Keratinocyte (primary cell): ENCODE measurements around the gene BMP7. TPM values are rescaled to one million over a fixed set of nuclear protein-coding genes. Genes with fewer than 3 reads are reported as not detected.

Source experiments
- DNase-seq: peaks from one replicate; pipeline ENCODE4 v3.0.0-alpha.2; 2011; ENCODE audit warnings: low read depth, missing footprints, low spot score
- FAIRE-seq: peaks from 2 replicates; lab custom pipeline; 2011; peaks lifted over from hg19 to GRCh38; lab: Jason Lieb, UNC
- H2AFZ ChIP-seq: 2 replicates; pipeline ENCODE4 v1.6.0; 2012; ENCODE audit warnings: low read length, control low read depth, inconsistent platforms; ENCODE audit not compliant: control insufficient read depth
- H3K27ac ChIP-seq: 2 replicates; pipeline ENCODE4 v1.5.1; 2011; ENCODE audit warnings: low read length; ENCODE audit not compliant: control insufficient read depth, insufficient read depth
- H3K27me3 ChIP-seq: 3 replicates; pipeline ENCODE4 v1.6.0; 2011; ENCODE audit warnings: low read length; ENCODE audit not compliant: control insufficient read depth, insufficient read depth; ENCODE audit errors: extremely low read depth
- H3K36me3 ChIP-seq, 2 experiments: 2 replicates in 1 of 2; 3 replicates in 1 of 2; pipeline ENCODE4 v1.5.1; 2011; ENCODE audit warnings: low read length in 2 of 2, mild to moderate bottlenecking in 1 of 2; ENCODE audit not compliant: control insufficient read depth in 2 of 2, insufficient read depth in 2 of 2; ENCODE audit errors: extremely low read depth in 1 of 2
- H3K4me1 ChIP-seq: 3 replicates; pipeline ENCODE4 v1.5.1; 2011; ENCODE audit warnings: low read length; ENCODE audit not compliant: control insufficient read depth, insufficient read depth; ENCODE audit errors: extremely low read depth
- H3K4me2 ChIP-seq: 3 replicates; pipeline ENCODE4 v1.6.0; 2011; ENCODE audit warnings: low read depth, low read length; ENCODE audit not compliant: control insufficient read depth, insufficient read depth; ENCODE audit errors: extremely low read depth
- H3K4me3 ChIP-seq, 3 experiments: fragments of 200-600 bp in 1 of 3; sonication (generic) in 1 of 3; 2 replicates in 2 of 3; 3 replicates in 1 of 3; pipeline ENCODE4 v1.5.1; 2011 to 2016; ENCODE audit warnings: low read length in 3 of 3, mild to moderate bottlenecking in 3 of 3, control low read depth in 2 of 3, inconsistent platforms in 1 of 3, low read depth in 1 of 3, mixed read lengths in 1 of 3, mixed run types in 1 of 3, moderate library complexity in 1 of 3; ENCODE audit not compliant: control insufficient read depth in 2 of 3, insufficient read depth in 2 of 3; ENCODE audit errors: extremely low read depth in 1 of 3
- H3K79me2 ChIP-seq: 2 replicates; pipeline ENCODE4 v1.6.0; 2012; ENCODE audit warnings: low read length; ENCODE audit not compliant: control insufficient read depth, insufficient read depth
- H3K9ac ChIP-seq: 3 replicates; pipeline ENCODE4 v1.6.0; 2011; ENCODE audit warnings: low read length; ENCODE audit not compliant: control insufficient read depth, insufficient read depth; ENCODE audit errors: extremely low read depth
- H3K9me1 ChIP-seq: 3 replicates; pipeline ENCODE4 v1.6.0; 2011; ENCODE audit warnings: low read length; ENCODE audit not compliant: control insufficient read depth, insufficient read depth; ENCODE audit errors: extremely low read depth
- H3K9me3 ChIP-seq: 2 replicates; pipeline ENCODE4 v1.5.1; 2012; ENCODE audit warnings: low read depth, low read length; ENCODE audit not compliant: control insufficient read depth
- H4K20me1 ChIP-seq: 3 replicates; pipeline ENCODE4 v1.6.0; 2011; ENCODE audit warnings: low read length; ENCODE audit not compliant: control insufficient read depth, insufficient read depth; ENCODE audit errors: extremely low read depth
- CTCF ChIP-seq, 3 experiments: IDR thresholded peaks in 1 of 3; conservative IDR thresholded peaks in 1 of 3; optimal IDR thresholded peaks in 1 of 3; 2 replicates in 2 of 3; 3 replicates in 1 of 3; pipeline versions ENCODE3 to v1.5.1; 2011; ENCODE audit warnings: low read length in 3 of 3, mild to moderate bottlenecking in 3 of 3, moderate library complexity in 2 of 3, control low read depth in 1 of 3, inconsistent platforms in 1 of 3; ENCODE audit not compliant: insufficient read depth in 2 of 3; ENCODE audit errors: extremely low read depth in 1 of 3
- EZH2 ChIP-seq: IDR thresholded peaks from one replicate; pipeline ENCODE4 v1.6.1; 2012; ENCODE audit warnings: inconsistent platforms, mild to moderate bottlenecking, low read length, moderate library complexity
- dilution Hi-C: fragments of 300-500 bp; cut with MboI; formaldehyde crosslinking; loops from one replicate; pipeline ENCODE4 v1.7.0; 2020; ENCODE audit warnings: low sequenced_read_pairs; ENCODE audit not compliant: extremely low pct_ligation_motif_present
- polyA plus RNA-seq, 5 experiments: library from polyadenylated mRNA; depleted of rRNA in 3 of 5; stranded (reverse) in 3 of 5; stranded (forward) in 1 of 5; unstranded in 1 of 5; fragments of >200 nt; gene quantifications; 1 replicate in 1 of 5; 2 replicates in 3 of 5; 3 replicates in 1 of 5; pipeline versions ENCODE4 v1.2.1 to v1.2.3, GENCODE V29; 2011 to 2012; ENCODE audit warnings: missing spikeins in 2 of 5, low read depth in 1 of 5, low replicate concordance in 1 of 5

The BMP7 gene
- polyA plus RNA-seq, 1 donor (not counting 4 experiments of a cell fraction or from before 2014, with no cell fraction given): 0.29 TPM

DNA sequence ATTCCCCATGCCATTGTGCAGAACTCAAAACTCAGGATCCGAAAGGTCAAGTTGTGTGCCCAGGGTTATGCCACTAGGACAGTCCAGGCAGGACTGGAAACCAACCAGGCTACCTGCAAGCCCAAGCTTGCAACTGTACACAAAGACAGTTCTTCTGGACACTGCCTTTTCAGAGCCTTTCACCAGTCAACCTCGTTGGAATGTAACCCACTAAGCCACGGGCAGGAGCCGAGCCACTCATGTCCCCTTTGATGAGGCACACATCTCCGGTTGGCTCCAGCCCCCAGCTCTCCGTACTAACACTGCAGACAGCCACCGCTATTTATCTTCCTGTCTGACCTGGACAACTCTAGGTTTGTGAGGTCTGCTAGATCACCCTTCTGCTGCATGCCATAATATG, 62.5 kb downstream of the BMP7 start:
- Histone ChIP-seq H3K4me2 (no peak overlapping the region), H3K27ac (no peak overlapping the region), H4K20me1 (no peaks in the 10 kb centered on the region), H3K27me3 (peaks cover 32% of the 10 kb centered on the region), H3K4me3 (no peak overlapping the region), H3K9ac (no peak overlapping the region), H2AFZ (no peak overlapping the region), H3K4me1 (peaks cover 14% of the 10 kb centered on the region), H3K36me3 (no peaks in the 10 kb centered on the region), H3K79me2 (no peaks in the 10 kb centered on the region), H3K9me1 (no peaks in the 10 kb centered on the region), H3K9me3 (peaks cover 5% of the 10 kb centered on the region)
- no peak for DNase-seq
- TF ChIP-seq CTCF (optimal IDR thresholded peaks at IDR 0.05 in 1 of 3, IDR thresholded peaks at IDR 0.05 in 1 of 3, conservative IDR thresholded peaks at IDR 0.05 in 1 of 3; ENCODE audit: extremely low read depth in 1 of 3, insufficient read depth in 2 of 3, low read length in 3 of 3) (no peak), EZH2 (no peak)
- FAIRE-seq: no peak
- dilution Hi-C loops: no loop called here

DNA sequence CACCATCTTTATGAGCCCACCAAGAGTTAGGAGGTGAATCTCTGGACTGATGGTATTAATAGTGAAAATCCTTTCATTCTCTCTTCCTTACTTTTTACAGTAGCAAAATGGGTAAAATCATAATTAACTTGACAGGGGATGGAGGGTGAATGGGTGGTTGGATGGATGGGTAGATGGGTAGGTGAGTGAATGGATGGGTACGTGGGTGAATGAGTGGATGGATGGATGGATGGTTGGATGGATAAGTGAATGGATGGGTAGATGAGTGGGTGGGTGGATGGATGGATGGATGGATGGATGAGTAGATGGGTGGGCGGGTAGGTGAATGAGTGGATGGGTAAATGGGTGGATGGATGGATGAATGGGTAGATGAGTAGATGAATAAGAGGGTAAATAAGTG, 63.2 kb downstream of the BMP7 start:
- Histone ChIP-seq H3K27ac (no peak overlapping the region), H3K79me2 (no peaks in the 10 kb centered on the region), H3K4me3 (no peak overlapping the region), H2AFZ (no peak overlapping the region), H3K4me2 (no peak overlapping the region), H3K9me1 (no peaks in the 10 kb centered on the region), H3K9ac (no peak overlapping the region), H3K4me1 (peaks cover 14% of the 10 kb centered on the region), H3K36me3 (no peaks in the 10 kb centered on the region), H4K20me1 (no peaks in the 10 kb centered on the region), H3K9me3 (peaks cover 5% of the 10 kb centered on the region), H3K27me3 (peaks cover 32% of the 10 kb centered on the region)
- FAIRE-seq (no peak), DNase-seq (no peak)
- no peak for TF ChIP-seq CTCF (optimal IDR thresholded peaks at IDR 0.05 in 1 of 3, IDR thresholded peaks at IDR 0.05 in 1 of 3, conservative IDR thresholded peaks at IDR 0.05 in 1 of 3; ENCODE audit: extremely low read depth in 1 of 3, insufficient read depth in 2 of 3, low read length in 3 of 3)
- TF ChIP-seq EZH2: no peak
- dilution Hi-C loops: no loop called here
